Hepatocyte (in vitro differentiated cells): ENCODE results near the gene MACROH2A1. TPM values are rescaled to one million over a fixed set of nuclear protein-coding genes. Genes with fewer than 3 reads are reported as not detected.

Experiments used
- DNase-seq: peaks from one replicate; pipeline ENCODE4 v3.0.0-alpha.2; 2016; ENCODE audit warnings: low spot score
- H2AFZ ChIP-seq: fragments of 200-600 bp; sonication (generic); 2 replicates; pipeline ENCODE4 v1.6.0; 2016; ENCODE audit warnings: antibody characterized with exemption, mild to moderate bottlenecking
- H3K27ac ChIP-seq: fragments of 200-600 bp; sonication (generic); 2 replicates; pipeline ENCODE4 v1.5.1; 2016; ENCODE audit warnings: mild to moderate bottlenecking
- H3K27me3 ChIP-seq: fragments of 200-600 bp; sonication (generic); 2 replicates; pipeline ENCODE4 v1.6.1; 2016
- H3K36me3 ChIP-seq: fragments of 200-600 bp; sonication (generic); replicated peaks from 2 replicates; pipeline ENCODE4 v1.5.1; 2016; ENCODE audit warnings: low read depth; ENCODE audit not compliant: insufficient read depth
- H3K4me1 ChIP-seq: fragments of 200-600 bp; sonication (generic); 2 replicates; pipeline ENCODE4 v1.5.1; 2016; ENCODE audit warnings: mild to moderate bottlenecking, moderate library complexity; ENCODE audit not compliant: insufficient read depth
- H3K4me2 ChIP-seq: fragments of 200-600 bp; sonication (generic); 2 replicates; pipeline ENCODE4 v1.6.0; 2016
- H3K4me3 ChIP-seq: fragments of 200-600 bp; sonication (generic); 2 replicates; pipeline ENCODE4 v1.5.1; 2016; ENCODE audit warnings: mild to moderate bottlenecking
- H3K79me2 ChIP-seq: fragments of 200-600 bp; sonication (generic); 2 replicates; pipeline ENCODE4 v1.6.0; 2017; ENCODE audit warnings: mild to moderate bottlenecking
- H3K9me2 ChIP-seq: fragments of 200-600 bp; sonication (generic); replicated peaks from 2 replicates; pipeline ENCODE4 v1.6.0; 2017; ENCODE audit warnings: mild to moderate bottlenecking; ENCODE audit not compliant: insufficient read depth
- H3K9me3 ChIP-seq: fragments of 200-600 bp; sonication (generic); 2 replicates; pipeline ENCODE4 v1.5.1; 2016; ENCODE audit warnings: low read depth, mild to moderate bottlenecking
- H4K20me1 ChIP-seq: fragments of 200-600 bp; sonication (generic); 2 replicates; pipeline ENCODE4 v1.6.0; 2016; ENCODE audit warnings: mild to moderate bottlenecking; ENCODE audit not compliant: insufficient read depth, poor library complexity, severe bottlenecking
- CTCF ChIP-seq: fragments of 200-600 bp; sonication (generic); IDR thresholded peaks from 2 replicates; pipeline ENCODE4 v1.5.1; 2016; ENCODE audit warnings: antibody characterized with exemption, mild to moderate bottlenecking; ENCODE audit not compliant: poor library complexity
- EZH2 ChIP-seq: fragments of 200-600 bp; sonication (generic); IDR thresholded peaks from 2 replicates; pipeline ENCODE4 v1.6.1; 2016; ENCODE audit warnings: antibody characterized with exemption, mild to moderate bottlenecking, borderline replicate concordance
- EZH2phosphoT487 ChIP-seq: fragments of 200-600 bp; sonication (generic); IDR thresholded peaks from one replicate; pipeline ENCODE4 v1.6.1; 2018; ENCODE audit warnings: antibody characterized with exemption, mild to moderate bottlenecking, low read depth, moderate library complexity; ENCODE audit not compliant: unreplicated experiment, severe bottlenecking
- WGBS: methylation state at CpG from one replicate; pipeline ENCODE4 v1.1.6; 2016; ENCODE audit warnings: low lambda C conversion rate; ENCODE audit errors: missing lambda C conversion rate; 5-methylcytosine and 5-hydroxymethylcytosine counted together
- polyA plus RNA-seq: library from polyadenylated mRNA; unstranded; fragments of >200 nt; fragmentation: Nextera tagmentation; extraction: Ambion mirVana; gene quantifications from 2 replicates; pipeline ENCODE4 v1.2.1, GENCODE V29; 2016
- total RNA-seq: library from RNA; depleted of rRNA; stranded (reverse); fragments of >200 nt; gene quantifications from 2 replicates; pipeline ENCODE4 v1.2.3, GENCODE V29; 2014

MACROH2A1 gene
- total and polyA plus RNA-seq, 2 experiments from 2014 or later = 198 to 304 TPM

GRCh38 chr5:135394095-135394494, 4.9 kb downstream of the MACROH2A1 start:
- H3K4me2 ChIP-seq = no peak overlapping the region
- peaks cover 64% of the 10 kb centered on the region for H3K4me1 ChIP-seq
- H3K79me2 ChIP-seq = peaks cover 97% of the 10 kb centered on the region
- no peaks in the 10 kb centered on the region for H3K9me2 ChIP-seq
- 80% methylated on average over 1 of the region's 1 CpG for WGBS
- no peaks in the 10 kb centered on the region for H3K9me3 ChIP-seq
- no peak overlapping the region for H2AFZ ChIP-seq
- DNase-seq = no peak
- H3K4me3 ChIP-seq = no peak overlapping the region
- no peaks in the 10 kb centered on the region for H3K36me3 ChIP-seq
- H3K27ac ChIP-seq = no peak overlapping the region
- H4K20me1 ChIP-seq = peaks cover 91% of the 10 kb centered on the region
- TF ChIP-seq EZH2 (no peak), CTCF (no peak), EZH2phosphoT487 (no peak)
- H3K27me3 ChIP-seq = no peaks in the 10 kb centered on the region

- no peaks in the 10 kb centered on the region for H3K9me3 ChIP-seq
- peaks cover 100% of the 10 kb centered on the region for H3K79me2 ChIP-seq
- no peak for DNase-seq
- H4K20me1 ChIP-seq = peaks cover 95% of the 10 kb centered on the region
- no peak overlapping the region for H3K4me3 ChIP-seq
- no peaks in the 10 kb centered on the region for H3K36me3 ChIP-seq
- no peaks in the 10 kb centered on the region for H3K27me3 ChIP-seq
- no peak overlapping the region for H2AFZ ChIP-seq
- TF ChIP-seq EZH2 = no peak
- no peak for TF ChIP-seq CTCF
- no peak for TF ChIP-seq EZH2phosphoT487
- no peak overlapping the region for H3K27ac ChIP-seq
- peaks cover 64% of the 10 kb centered on the region for H3K4me1 ChIP-seq
- no peak overlapping the region for H3K4me2 ChIP-seq
- WGBS = 75% methylated on average over 3 of the region's 3 CpGs
- no peaks in the 10 kb centered on the region for H3K9me2 ChIP-seq
Observed at GRCh38 chr5:135393691-135394090, 5.3 kb downstream of the MACROH2A1 start.

- H3K79me2 ChIP-seq = peaks cover 100% of the 10 kb centered on the region
- TF ChIP-seq EZH2phosphoT487 (no peak), EZH2 (no peak), CTCF (no peak)
- peaks cover 99% of the 10 kb centered on the region for H4K20me1 ChIP-seq
- H3K36me3 ChIP-seq = peaks cover 2% of the 10 kb centered on the region
- H3K9me2 ChIP-seq = no peaks in the 10 kb centered on the region
- no peak overlapping the region for H2AFZ ChIP-seq
- H3K4me2 ChIP-seq = no peak overlapping the region
- peaks cover 64% of the 10 kb centered on the region for H3K4me1 ChIP-seq
- H3K27me3 ChIP-seq = no peaks in the 10 kb centered on the region
- H3K9me3 ChIP-seq = no peaks in the 10 kb centered on the region
- no peak for DNase-seq
- 71% methylated on average over 1 of the region's 1 CpG for WGBS
- H3K4me3 ChIP-seq = no peak overlapping the region
- no peak overlapping the region for H3K27ac ChIP-seq
Observed at GRCh38 chr5:135393229-135393628, 5.8 kb downstream of the MACROH2A1 start.

GRCh38 chr5:135392256-135392655, 6.8 kb downstream of the MACROH2A1 start:
- Histone ChIP-seq H2AFZ (no peak overlapping the region), H3K4me3 (no peak overlapping the region), H3K27me3 (no peaks in the 10 kb centered on the region), H3K79me2 (peaks cover 100% of the 10 kb centered on the region), H3K36me3 (peaks cover 3% of the 10 kb centered on the region), H4K20me1 (peaks cover 92% of the 10 kb centered on the region), H3K9me2 (no peaks in the 10 kb centered on the region), H3K27ac (no peak overlapping the region), H3K4me1 (peaks cover 62% of the 10 kb centered on the region), H3K4me2 (no peak overlapping the region), H3K9me3 (no peaks in the 10 kb centered on the region)
- TF ChIP-seq EZH2phosphoT487 (no peak), CTCF (no peak), EZH2 (no peak)
- 97% methylated on average over 2 of the region's 2 CpGs for WGBS
- no peak for DNase-seq
